Thyroid gland (tissue), 4 donors: ENCODE results near the gene VAMP8. TPM values are rescaled to one million over a fixed set of nuclear protein-coding genes. Genes with fewer than 3 reads are reported as not detected.

Experiments used
- DNase-seq, 2 donors: peaks; one replicate each; pipeline ENCODE4 v3.0.0-alpha.2; 2019
- H3K27ac ChIP-seq, 3 donors: fragments of 200-600 bp; sonication (generic); 1 replicate in 2 of 3; 2 replicates in 1 of 3; pipeline ENCODE4 v1.5.1; 2016 to 2019; ENCODE audit warnings: mild to moderate bottlenecking in 1 of 3, moderate library complexity in 1 of 3
- H3K27me3 ChIP-seq: fragments of 200-600 bp; sonication (generic); one replicate; pipeline ENCODE4 v1.5.1; 2019
- H3K36me3 ChIP-seq, 2 donors: fragments of 200-600 bp; sonication (generic); one replicate each; pipeline ENCODE4 v1.5.1; 2016 to 2019
- H3K4me1 ChIP-seq, 2 donors: fragments of 200-600 bp; sonication (generic); one replicate each; pipeline ENCODE4 v1.5.1; 2017 to 2019
- H3K4me3 ChIP-seq, 3 donors: fragments of 200-600 bp; sonication (generic); replicated peaks in 1 of 3; 1 replicate in 2 of 3; 2 replicates in 1 of 3; pipeline ENCODE4 v1.5.1; 2016; ENCODE audit warnings: mild to moderate bottlenecking in 1 of 3
- H3K9me3 ChIP-seq: fragments of 200-600 bp; sonication (generic); one replicate; pipeline ENCODE4 v1.5.1; 2017
- CTCF ChIP-seq, 6 experiments: fragments of 200-600 bp in 3 of 6; fragments of 450-650 bp in 3 of 6; sonication (generic) in 3 of 6; IDR thresholded peaks; one replicate each; pipeline ENCODE4 v1.5.1; 2016 to 2019; ENCODE audit warnings: antibody characterized with exemption in 6 of 6, mild to moderate bottlenecking in 2 of 6, inconsistent platforms in 1 of 6, moderate library complexity in 1 of 6
- POLR2A ChIP-seq, 2 donors: fragments of 450-650 bp; IDR thresholded peaks; one replicate each; pipeline ENCODE4 v1.6.1; 2017; ENCODE audit warnings: antibody characterized with exemption in 2 of 2, mild to moderate bottlenecking in 2 of 2, moderate library complexity in 1 of 2
- WGBS, 2 donors: methylation state at CpG; one replicate each; pipeline ENCODE4 v1.1.5; 2017; 5-methylcytosine and 5-hydroxymethylcytosine counted together
- intact Hi-C: fragments of 100-400 bp; cut with DNase I; formaldehyde crosslinking; loops from one replicate; pipeline ENCODE4 v1.15.1; 2023
- total RNA-seq, 4 donors: library from RNA; depleted of rRNA; stranded (reverse); fragments of >200 nt; gene quantifications; one replicate each; pipeline ENCODE4 v1.2.3, GENCODE V29; 2016

Gene VAMP8
- total RNA-seq, 4 donors from 2014 or later, result 89.6 to 171 (median 121) TPM

GRCh38 chr2:85538507-85539360, 38.7 kb upstream of the VAMP8 start, which contains the start of gene MAT2A:
MAT2A (plus strand) TSS chr2:85539168; CDS start chr2:85539288, 120 bp downstream.
- intact Hi-C loops, result no loop called here
- peak; percentile 39 to 84 (median 78) for TF ChIP-seq CTCF (IDR thresholded peaks at IDR 0.05)
- TF ChIP-seq POLR2A (IDR thresholded peaks at IDR 0.05), result peak; percentile 98 to 100
- H3K27ac ChIP-seq, result peak within 1 kb of the TSS; percentile 97 to 100 (median 98)

GRCh38 chr2:85539361-85540132, 37.8 kb upstream of the VAMP8 start:
- DNase-seq, result peak; percentile 60 to 63
- Histone ChIP-seq H3K4me3 (peak overlapping the region; percentile 52 to 94 (median 89)), H3K27ac (peak overlapping the region; percentile 97 to 100 (median 98)), H3K4me1 (peaks cover 31 to 38% of the 10 kb centered on the region in 2 donors), H3K9me3 (no peaks in the 10 kb centered on the region), H3K36me3 (peaks cover 36 to 43% of the 10 kb centered on the region in 2 donors), H3K27me3 (no peaks in the 10 kb centered on the region)
- intact Hi-C loops, result loop anchor here (10.0 kb wide), 1 partner anchor 215 kb away; the partner anchor contains the start of gene TGOLN2
- 0% methylated on average over 27 to 48 of the region's 67 CpGs for WGBS, 2 donors
- TF ChIP-seq POLR2A (IDR thresholded peaks at IDR 0.05) (no peak), CTCF (IDR thresholded peaks at IDR 0.05) (no peak)

More at GRCh38 chr2:85538507-85539360, 38.7 kb upstream of the VAMP8 start, which contains the start of gene MAT2A:
- DNase-seq, result peak; percentile 95 to 96
- H3K4me3 ChIP-seq, result peak within 1 kb of the TSS; percentile 52 to 94 (median 89)
- H3K36me3 ChIP-seq, result peaks cover 28 to 35% of the 10 kb centered on the region in 2 donors
- no peaks in the 10 kb centered on the region for H3K9me3 ChIP-seq
- 1 to 2% methylated on average over 32 to 40 of the region's 92 CpGs for WGBS, 2 donors
- H3K27me3 ChIP-seq, result no peaks in the 10 kb centered on the region
- peaks cover 31 to 38% of the 10 kb centered on the region in 2 donors for H3K4me1 ChIP-seq

- intact Hi-C loops, result loop anchor here (10.0 kb wide), 1 partner anchor 215 kb away; the partner anchor contains the start of gene TGOLN2
- H3K9me3 ChIP-seq, result no peaks in the 10 kb centered on the region
- no peaks in the 10 kb centered on the region for H3K27me3 ChIP-seq
- TF ChIP-seq CTCF (IDR thresholded peaks at IDR 0.05) (no peak), POLR2A (IDR thresholded peaks at IDR 0.05) (no peak)
- H3K4me3 ChIP-seq, result peak overlapping the region; percentile 52 to 94 (median 89)
- peaks cover 43 to 49% of the 10 kb centered on the region in 2 donors for H3K36me3 ChIP-seq
- H3K27ac ChIP-seq, result peak overlapping the region; percentile 97 to 100 (median 98)
- WGBS, 2 donors, result 4 to 7% methylated on average over 11 of the region's 11 CpGs
- DNase-seq, result no peak
- peaks cover 31 to 38% of the 10 kb centered on the region in 2 donors for H3K4me1 ChIP-seq
Measured at GRCh38 chr2:85540133-85540648, 37.2 kb upstream of the VAMP8 start.

GRCh38 chr2:85541262-85541661, 36.1 kb upstream of the VAMP8 start:
- Histone ChIP-seq H3K27ac (peak overlapping the region; percentile 97 to 100 (median 98)), H3K9me3 (no peaks in the 10 kb centered on the region), H3K4me1 (peaks cover 31 to 38% of the 10 kb centered on the region in 2 donors), H3K4me3 (peak overlapping the region in 2 of 3 donors; percentile 89 to 94), H3K27me3 (no peaks in the 10 kb centered on the region), H3K36me3 (peaks cover 54 to 60% of the 10 kb centered on the region in 2 donors)
- TF ChIP-seq POLR2A (IDR thresholded peaks at IDR 0.05) (peak in 1 of 2 donors; percentile 4), CTCF (IDR thresholded peaks at IDR 0.05) (no peak)
- no peak for DNase-seq
- intact Hi-C loops, result loop anchor here (10.0 kb wide), 1 partner anchor 216 kb away; the partner anchor contains the start of gene TGOLN2
- WGBS, 2 donors, result 49 to 51% methylated on average over 4 of the region's 4 CpGs
